ENCODE data around the gene RBFOX1. TPM values are rescaled to one million over a fixed set of nuclear protein-coding genes. Genes with fewer than 3 reads are reported as not detected.

The RBFOX1 gene
- total RNA-seq, 1 donor from 2014 or later: 4.0 TPM

DNA sequence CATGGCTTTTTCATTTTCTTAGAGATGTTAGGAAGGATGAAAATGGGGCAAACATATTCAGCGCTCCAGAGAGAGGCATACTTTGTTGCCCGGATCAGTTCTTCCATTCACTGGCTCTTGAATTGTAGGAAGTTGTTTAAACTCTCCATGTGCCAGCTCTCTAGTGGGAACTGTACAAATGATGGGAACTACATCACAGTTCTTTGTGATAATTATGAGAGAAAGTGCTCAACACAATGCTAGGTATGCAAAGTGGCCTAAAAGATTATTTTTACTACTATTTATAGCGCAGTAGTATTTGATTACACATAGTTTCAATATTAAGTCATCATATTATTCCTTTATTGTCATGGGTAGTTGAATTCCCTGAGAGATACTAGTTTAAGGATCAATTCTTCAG, 268.5 kb downstream of the RBFOX1 start:
- DNase-seq (ENCODE audit: low spot score): no peak

DNA sequence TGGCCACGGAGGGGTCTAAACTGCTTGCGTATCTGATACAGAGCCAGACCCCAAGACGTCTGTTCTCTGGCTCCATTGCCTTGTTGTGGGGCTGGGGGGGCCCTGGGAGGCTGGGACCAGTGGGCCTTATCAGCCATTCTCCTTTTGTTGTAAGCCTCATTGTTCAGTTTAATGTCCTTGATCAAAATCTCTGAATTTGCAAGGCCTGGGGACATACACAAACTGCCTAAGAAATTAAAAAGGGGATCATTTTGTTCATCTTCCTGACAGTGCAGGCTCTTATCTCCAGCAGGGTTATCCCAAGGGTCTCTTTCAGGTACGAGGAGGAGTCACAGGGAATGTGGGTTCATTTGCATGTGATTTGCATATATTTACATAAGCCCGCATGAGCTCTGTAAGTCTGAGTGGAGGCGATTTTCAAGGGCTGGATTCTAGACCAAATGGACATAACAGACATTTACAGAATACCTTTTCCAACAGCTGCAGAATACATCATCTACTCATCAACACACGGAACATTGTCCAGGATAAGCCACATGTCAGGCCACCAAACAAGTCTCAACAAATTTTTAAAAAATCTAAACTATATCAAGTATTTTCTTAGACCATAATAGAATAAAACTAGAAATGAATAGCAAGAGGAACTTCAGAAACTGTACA, 269.8 kb downstream of the RBFOX1 start:
- DNase-seq (ENCODE audit: low spot score): no peak

DNA sequence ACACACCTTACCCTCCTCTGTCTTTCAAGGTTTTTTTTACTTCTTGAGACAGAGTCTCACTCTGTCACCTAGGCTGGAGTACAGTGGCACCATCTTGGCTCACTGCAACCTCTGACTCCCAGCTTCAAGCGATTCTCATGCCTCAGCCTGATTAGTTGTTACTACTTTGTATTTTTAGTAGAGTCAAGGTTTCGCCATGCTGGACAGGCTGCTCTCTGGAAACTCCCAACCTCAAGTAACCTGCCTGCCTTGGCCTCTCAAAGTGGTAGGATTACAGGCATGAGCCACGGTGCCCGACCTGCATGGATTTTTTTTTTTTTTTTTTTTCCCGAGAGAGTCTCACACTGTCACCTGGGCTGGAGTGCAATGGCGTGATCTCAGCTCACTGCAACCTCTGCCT, 273.2 kb downstream of the RBFOX1 start:
- DNase-seq (ENCODE audit: low spot score): no peak

DNA sequence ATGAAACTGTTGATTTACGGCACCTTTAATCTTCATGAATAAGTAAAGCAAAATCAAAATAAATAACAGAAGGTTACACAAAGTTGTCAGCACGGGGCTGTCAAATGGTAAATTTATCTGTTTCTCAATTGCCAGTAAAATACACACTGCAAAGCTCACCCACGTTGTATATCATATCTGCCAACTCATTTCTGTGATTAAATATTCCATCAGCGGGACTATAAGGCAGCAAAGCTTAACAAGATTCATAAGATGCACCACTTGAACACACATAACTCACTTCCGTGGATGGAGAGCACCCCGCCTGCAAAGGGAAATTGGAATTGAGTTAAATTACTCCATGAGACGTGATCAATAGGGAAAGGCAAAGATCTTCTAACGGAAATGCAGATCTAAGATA, 280.0 kb downstream of the RBFOX1 start:
- no peak for DNase-seq (ENCODE audit: low spot score)

DNA sequence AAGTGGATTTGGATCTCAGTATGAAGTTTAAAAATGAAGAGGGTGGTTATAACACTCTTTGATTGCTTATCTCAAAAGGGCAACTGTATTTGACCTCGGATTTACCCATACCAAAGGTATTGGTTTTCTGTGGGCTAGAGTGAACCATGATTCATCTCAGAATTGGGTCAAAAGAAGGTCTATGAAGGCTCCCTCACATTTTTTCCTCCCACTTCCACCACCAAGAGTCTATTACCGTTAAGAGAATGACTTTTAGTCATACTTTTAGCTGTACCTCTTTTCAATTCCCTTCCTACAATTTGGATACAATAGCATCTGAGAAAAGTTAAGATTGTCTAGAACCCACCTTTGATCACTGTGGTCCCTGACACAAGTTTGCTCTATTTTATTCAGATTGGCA, 280.9 kb downstream of the RBFOX1 start:
- DNase-seq (ENCODE audit: low spot score): no peak

DNA sequence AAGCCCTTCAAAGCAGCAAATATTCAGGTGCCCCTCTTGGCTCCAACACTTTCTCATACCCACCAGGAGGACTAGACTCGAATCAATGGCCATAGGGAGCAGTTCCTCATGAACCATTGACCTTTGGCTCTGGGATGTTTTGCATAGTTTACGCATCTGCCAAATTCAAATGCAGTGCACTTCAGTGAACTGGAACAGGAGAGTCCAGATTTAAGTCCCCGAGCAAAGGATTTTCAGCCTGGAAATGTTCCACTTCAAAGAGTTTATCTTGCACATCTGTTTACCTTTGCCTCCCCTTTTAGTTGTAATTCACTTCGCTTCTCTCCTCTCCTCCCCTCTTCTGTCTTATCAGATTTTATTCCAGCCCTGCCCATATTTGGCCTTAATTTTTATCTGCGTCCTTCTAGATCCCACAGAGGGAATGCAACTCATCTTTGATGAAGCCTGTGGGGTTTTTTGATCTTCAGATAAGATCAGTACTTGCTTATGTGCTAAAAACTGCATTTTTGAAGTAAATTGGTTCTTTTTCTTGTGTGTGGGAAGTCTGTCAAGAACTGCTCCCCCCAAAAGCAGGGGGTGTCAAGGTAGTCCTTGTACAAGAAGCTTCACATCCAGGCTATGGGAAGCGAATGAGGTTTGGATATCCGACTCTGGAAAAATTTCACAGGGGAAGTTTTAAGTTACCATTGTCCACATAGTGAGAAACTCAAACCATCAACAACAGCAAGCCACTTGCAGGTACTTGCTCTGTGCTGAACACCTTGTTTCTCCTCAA, 281.6 kb downstream of the RBFOX1 start:
- no peak for DNase-seq (ENCODE audit: low spot score)

DNA sequence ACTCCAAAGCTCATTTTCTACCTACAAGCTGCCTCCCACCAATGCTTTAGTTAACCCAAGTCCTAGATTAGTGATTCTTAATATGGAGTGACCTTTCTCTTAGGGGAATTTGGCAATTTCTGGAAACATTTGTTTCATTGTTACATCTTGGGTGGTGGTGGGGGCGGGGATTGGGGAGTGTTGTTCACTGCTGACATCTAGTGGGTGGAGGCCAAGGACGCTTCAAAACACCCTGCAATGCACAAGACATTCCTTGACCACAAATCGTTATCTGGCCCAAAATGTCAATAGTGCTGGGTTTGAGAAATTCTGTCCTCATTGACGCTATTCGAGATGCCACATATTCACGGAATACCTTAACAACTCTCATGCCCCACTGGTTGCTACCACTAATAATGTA, 282.9 kb downstream of the RBFOX1 start:
- DNase-seq (ENCODE audit: low spot score): no peak

DNA sequence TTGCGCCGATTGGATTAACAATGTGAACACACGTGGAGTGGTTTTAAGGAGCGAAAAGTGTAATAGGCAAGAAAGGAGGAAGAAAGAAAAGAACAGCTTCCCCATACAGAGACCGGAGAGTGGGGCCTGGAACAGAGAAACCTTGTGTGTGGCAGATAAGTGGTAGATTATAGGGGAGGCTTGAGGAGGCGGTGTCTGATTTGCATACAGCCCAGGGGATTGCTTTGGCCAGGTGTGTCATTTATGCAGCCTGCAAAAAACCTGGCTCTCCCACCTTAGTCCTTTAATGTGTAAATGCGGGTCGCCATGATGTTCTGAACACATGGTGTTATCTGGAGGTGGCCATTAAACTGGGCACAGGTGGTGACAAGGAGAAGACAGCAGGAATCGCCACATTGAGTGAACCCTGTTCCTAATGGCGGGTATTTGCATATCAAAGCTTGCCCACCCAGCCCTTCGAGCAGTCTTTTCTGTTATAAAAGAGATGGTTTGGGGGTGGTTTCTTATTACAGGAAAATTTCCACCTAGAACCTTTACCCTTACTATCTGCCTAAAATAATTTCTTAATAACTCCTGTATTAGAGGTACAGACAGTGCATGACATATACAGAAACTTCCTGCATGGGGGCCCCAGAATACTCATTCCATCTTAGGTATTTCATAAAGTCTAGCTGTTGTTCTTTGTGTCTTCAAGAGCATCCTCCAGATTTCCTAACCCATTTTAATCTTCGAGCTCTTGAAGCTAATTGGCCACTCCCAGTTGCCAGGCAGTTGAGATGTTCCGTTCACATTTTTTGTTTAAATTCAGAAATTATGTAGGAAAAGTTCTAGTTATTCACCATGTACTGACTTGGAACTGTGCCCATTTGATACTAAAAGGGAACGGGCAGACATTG, 292.5 kb downstream of the RBFOX1 start:
- no peak for DNase-seq (ENCODE audit: low spot score)

DNA sequence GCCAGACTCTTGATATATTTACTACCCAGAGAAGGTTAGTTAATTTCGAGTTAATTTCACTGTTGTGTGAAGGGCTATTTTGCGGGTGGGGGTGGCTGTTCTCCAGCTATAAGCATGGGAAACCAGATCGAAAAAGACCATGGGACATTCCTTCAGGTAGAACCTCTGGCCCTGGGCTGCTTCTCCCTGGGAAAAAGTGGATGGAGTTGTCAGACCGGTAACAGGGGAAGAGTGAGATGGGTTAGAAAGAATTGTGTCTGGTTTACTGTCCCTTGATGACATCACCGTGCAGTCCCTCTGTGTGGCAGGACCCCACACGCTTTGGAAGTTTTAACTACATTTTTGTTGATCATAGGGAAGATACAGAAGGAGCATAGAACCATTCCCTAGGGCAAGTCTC, 296.3 kb downstream of the RBFOX1 start:
- no peak for DNase-seq (ENCODE audit: low spot score)

DNA sequence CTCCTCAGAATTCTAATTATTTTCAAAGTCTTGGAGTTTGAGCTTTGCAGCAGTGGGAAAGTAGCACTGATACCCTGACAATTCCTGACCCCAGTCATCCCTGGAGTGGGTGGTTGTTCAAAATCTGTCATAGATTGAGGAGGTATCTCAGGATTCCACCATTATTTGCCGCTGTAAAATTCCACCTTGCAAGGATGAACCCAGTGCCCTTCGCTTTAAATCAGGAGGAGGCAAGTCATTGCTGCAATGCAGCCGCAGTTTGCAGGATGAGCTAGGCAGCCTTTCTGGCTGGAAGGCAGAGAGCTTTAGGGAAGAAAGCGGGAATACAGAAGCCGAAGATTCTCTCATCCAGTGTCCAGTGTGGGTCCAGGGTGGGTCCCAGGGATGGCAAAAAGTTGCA, 296.9 kb downstream of the RBFOX1 start:
- DNase-seq (ENCODE audit: low spot score): no peak

DNA sequence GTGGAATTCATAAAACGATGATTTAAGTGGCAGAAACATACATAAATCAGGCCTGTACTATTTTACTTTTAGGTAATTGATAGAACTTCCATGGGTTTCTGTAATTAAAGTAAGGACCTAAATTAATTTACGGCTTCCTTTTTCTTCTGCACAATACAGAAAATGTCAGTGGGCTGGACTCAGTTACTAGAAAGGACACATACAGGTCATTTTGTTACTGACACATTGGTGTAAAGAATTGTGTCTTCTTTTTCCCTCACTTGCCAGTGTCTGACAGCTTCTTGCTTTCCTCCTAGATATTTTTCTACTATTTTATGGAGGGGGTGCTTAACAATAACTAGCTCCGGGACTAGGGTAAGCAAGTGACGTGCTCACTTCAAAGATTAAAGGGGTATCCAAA, 304.8 kb downstream of the RBFOX1 start:
- DNase-seq (ENCODE audit: low spot score): no peak

DNA sequence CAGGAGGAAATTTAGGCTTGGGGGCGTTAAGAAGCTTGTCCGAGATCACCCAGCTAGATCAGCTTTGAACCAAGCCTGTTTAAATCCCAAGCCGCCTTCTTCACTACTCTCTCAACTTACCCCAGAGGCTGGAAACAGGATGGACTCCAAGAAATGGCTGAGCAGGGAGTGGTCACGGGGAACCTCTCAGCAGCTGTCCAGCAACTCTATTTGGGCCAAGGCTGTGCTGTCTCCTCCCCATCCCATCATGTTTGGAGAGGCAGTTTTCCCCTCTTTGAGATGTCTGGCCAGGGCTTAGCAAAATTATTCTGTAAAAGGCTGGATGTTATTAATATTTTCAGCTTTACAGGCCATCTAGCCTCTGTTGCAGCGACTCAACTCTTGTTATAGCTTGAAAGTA, 305.7 kb downstream of the RBFOX1 start:
- DNase-seq (ENCODE audit: low spot score): no peak

DNA sequence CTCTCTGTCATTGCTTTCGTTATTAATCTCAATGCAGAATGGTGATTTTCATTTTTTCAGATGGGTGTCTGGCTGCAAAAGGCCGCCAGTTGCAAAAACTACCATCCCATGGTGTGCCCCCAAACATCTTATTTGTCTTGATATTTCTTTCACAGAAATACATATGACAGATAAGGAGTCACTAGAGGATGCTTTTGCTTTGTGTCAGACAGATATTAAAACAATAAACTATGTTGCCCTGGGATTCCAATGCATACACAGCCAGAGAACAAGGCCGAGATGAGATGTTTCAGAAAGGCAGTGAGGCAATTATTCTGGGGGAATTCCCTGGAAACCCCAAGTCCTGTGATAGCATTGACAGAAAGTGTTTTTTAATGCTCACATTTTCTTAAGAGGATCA, 307.7 kb downstream of the RBFOX1 start:
- no peak for DNase-seq (ENCODE audit: low spot score)

DNA sequence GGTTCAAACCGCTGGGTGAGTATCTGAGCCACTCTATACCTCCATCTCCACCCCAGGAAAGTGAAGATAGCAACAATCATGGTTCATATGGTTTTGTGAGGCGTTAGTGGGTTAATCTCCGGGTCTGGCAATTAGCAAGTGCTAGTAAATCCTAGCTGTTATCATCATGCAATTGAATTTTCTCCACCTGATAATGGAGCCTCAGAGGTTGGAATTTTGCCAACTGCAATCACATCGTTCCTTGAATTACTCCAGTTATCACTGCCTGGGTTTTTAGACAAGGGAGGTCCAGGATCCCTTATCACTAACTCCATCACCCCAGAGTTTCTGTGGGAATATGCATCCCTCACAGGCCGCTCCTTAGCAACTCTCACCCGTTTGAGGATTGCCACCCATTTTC, 311.5 kb downstream of the RBFOX1 start:
- DNase-seq (ENCODE audit: low spot score): no peak

DNA sequence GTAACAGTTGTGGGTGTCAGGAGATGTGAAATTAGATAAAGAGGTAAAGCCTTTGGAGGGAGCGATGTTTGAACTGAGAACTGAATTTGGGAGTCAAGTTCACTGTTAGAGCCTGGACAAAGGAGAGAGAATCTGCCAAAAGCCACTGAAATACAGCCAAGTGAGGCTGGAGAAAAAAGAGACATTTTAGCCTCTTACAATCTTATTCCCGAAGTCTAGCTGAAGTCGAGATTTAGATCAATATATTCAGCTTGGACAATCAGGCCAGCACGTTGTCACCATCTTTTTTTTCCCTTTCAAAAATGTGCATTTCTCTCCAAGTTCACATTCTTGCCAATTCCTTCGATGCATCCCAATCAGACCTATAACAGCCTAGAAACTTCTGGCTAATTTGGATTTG, 312.2 kb downstream of the RBFOX1 start:
- no peak for DNase-seq (ENCODE audit: low spot score)

DNA sequence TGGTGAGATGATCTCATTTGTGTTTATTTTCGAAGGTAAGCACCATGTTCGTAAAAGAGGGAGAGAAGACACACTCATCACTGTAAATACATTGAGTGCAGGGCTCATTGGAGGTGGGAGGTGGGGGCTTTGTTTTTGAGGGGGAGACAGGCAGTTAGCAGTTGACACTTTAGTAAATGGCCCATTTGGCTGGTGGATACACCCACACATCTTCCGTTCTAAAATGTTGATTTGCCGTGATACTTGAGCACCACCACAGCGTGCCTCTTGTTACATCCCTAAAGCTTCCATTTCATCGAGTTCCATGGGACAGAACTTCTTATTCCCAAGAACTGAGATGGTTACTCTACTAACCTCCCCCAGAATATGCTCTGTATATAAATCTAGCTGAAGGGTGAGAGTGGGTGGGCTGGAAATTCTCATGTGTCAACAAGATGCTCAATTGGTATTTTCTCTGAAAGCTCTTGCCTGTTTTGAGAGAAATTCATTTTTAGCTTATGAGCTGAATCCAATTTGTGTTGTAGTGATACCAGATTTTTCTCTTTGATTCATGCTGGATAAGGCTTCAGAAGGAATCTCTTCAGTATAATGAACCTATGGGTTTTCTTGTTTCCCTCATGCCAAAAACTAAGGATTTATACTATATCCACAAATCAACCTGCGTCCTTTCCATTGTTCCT, 314.3 kb downstream of the RBFOX1 start:
- DNase-seq (ENCODE audit: low spot score): no peak

DNA sequence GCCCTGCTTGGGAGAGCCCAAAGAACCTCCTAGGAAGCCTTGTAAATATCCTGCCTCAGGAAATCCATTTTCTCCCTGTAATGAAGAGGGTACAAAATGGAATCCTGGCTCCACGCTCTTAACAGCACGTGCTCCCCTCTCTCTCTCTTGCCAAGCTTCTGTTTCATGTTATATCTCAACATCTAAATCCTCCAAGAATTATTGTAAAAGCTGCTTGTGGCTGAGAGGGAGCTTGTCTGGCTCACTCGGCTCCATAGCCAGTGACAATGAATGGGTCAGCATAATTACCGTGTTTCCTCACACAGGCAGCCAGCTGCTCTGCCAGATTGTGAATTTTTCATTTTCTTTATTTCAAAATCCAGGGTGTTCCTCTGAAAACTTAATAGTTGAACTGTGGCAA, 317.8 kb downstream of the RBFOX1 start:
- DNase-seq (ENCODE audit: low spot score): no peak

DNA sequence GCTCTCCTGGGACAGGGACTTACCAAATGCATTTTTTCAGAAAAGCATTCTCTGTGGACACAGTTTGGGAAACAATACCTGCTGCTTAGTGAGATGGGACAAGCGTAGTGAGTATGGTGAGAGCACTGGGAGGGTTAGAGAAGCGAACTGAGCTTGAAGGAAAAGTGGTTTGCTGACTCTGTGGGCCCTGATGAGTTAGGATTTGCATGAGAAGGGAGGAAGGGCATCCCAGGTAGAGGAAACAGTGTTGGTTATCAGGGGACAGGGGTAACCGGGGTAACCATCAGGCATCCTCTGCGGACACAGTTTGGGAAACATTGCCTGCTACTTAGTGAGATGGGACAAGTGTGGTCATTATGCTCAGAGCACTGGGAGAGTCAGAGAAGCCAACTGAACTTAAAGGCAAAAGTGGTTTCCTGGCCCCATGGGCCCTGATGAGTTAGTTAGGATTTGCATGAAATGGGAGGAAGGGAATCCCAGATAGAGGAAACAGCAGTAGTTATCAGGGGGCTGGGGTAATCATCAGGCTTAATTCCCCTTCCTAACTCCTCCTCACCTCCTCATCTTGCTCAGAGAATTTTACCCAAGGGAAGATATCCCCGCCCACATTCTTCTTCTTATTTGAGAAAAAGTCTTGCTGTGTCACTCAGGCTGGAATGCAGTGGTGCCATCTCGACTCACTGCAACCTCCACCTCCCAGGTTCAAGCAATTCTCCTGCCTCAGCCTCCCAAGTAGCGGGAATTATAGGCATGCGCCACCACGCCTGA, 319.3 kb downstream of the RBFOX1 start:
- DNase-seq (ENCODE audit: low spot score): no peak

DNA sequence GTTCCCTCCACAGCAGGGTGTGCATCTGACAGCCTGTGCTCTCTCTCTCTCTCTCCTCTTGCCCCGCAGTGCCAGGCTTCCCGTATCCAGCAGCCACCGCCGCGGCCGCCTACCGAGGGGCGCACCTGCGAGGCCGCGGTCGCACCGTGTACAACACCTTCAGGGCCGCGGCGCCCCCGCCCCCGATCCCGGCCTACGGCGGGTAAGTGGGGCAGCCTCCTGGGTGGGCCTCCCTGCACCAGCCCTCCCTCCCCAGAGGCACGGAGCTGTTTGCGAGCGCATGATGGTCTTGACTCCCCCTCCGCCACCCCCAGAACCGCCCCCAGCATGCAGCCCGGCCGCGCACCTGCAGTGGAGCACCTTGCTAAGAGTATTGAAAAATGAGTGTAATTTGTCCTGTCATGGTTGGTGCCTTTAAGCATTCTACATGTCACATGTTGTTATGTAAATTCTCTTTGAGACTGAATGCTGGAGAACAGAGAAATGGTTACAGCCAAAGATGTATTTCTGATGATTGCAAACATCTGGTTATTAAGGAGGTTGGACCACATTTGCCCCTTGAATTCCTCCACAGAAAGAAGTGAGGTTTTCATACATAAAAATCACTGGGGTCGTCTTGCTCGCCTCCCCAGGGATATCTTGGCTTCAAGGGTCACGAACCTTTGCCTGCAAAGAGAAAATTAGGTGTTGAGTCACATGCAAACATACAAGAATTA, 321.3 kb downstream of the RBFOX1 start:
- no peak for DNase-seq (ENCODE audit: low spot score)

DNA sequence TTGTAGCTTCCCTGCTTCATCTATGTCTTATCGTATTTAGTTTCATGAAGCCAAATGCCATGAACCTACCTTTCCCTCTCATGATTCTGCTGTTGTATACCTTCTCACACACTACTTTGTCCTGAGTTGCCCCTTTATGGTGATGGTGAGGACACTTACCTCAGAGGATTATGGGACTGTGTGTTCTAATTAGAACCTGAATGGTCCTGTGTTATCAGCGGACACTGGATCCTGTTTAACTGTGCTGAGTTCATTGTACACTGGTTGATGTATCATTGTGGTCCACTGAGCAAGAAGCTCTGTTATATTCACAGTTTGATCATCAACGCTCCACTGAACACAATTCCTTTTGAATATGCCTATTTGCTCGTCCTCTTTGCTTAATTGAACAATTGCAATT, 343.0 kb downstream of the RBFOX1 start:
- DNase-seq (ENCODE audit: low spot score): no peak

DNA sequence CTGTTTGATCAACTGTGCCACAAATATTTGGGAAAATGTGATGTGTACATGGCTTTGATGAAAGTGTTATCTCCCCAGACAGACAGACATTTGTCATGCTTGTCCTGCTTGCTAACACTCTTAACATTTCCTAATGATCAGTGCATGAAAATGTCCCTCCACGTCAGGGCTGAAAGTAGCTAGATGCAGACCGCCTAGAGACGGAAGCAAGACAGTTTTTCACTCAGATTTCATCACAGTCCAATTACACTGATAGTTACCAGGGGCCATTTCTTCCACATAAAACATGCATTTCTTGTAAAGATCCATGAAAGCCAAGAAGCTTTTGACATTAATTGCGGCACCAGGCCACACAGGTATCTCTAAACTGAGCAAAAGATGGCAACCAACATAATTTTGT, 347.7 kb downstream of the RBFOX1 start:
- DNase-seq (ENCODE audit: low spot score): no peak
